ENCODE data around the gene KRT71.

DNA sequence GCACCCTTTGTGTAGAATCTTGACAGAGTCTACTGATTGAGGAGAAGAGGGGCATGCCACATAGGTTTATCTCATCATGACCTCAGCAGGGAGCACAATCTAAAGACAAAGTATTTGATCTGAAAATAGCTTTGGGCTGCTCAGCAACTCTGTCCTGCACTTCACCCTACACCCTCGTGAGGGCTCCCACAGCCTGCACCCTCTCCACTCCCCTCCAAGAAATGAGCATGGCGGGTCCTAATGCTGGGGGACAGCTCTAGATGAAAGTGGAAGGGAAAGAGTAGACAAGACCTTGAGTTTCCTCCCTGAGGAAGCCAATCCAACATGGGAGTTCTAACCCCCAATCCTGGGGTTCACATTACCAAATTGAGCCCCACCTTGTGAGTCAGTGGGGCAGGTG, 22.0 kb downstream of the KRT71 start:
- TF ChIP-seq EZH2 (optimal IDR thresholded peaks at IDR 0.05; ENCODE audit: low read depth, low read length): no peak
- TF ChIP-seq, protein P1, sequence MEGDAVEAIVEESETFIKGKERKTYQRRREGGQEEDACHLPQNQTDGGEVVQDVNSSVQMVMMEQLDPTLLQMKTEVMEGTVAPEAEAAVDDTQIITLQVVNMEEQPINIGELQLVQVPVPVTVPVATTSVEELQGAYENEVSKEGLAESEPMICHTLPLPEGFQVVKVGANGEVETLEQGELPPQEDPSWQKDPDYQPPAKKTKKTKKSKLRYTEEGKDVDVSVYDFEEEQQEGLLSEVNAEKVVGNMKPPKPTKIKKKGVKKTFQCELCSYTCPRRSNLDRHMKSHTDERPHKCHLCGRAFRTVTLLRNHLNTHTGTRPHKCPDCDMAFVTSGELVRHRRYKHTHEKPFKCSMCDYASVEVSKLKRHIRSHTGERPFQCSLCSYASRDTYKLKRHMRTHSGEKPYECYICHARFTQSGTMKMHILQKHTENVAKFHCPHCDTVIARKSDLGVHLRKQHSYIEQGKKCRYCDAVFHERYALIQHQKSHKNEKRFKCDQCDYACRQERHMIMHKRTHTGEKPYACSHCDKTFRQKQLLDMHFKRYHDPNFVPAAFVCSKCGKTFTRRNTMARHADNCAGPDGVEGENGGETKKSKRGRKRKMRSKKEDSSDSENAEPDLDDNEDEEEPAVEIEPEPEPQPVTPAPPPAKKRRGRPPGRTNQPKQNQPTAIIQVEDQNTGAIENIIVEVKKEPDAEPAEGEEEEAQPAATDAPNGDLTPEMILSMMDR (IDR thresholded peaks at IDR 0.05; ENCODE audit: low read length): no peak
